Posterior vena cava (tissue), 2 donors: ENCODE data around the gene POLE4. TPM values are rescaled to one million over a fixed set of nuclear protein-coding genes. Genes with fewer than 3 reads are reported as not detected.

Source experiments
- DNase-seq: peaks from one replicate; pipeline ENCODE4 v3.0.0-alpha.2; 2020; ENCODE audit warnings: low spot score
- intact Hi-C, 2 donors: fragments of 100-400 bp; cut with DNase I; formaldehyde crosslinking; loops; one replicate each; pipeline versions ENCODE4 v1.14.1 to v1.14.2; 2022 to 2023
- total RNA-seq, 2 donors: library from RNA; stranded (reverse); fragmentation: NEBNext Ultra II Directional; extraction: Animal tissue kit (Norgen Biotek cat#: 25700); gene quantifications; one replicate each; pipeline ENCODE4 v1.2.1, GENCODE V29; 2021
- donor health status: DM: yes; HTN: yes; CAD: no.
- donor health status: DM: yes; HTN: yes; CAD: no.

POLE4 gene
- total RNA-seq, 2 donors from 2014 or later, result 42.6 to 45.1 TPM

- no peak for DNase-seq
- intact Hi-C loops, result loop anchor here in 1 of 2 donors (5.0 kb wide), 1 partner anchor 60 kb away; no protein-coding TSS in a partner anchor
These were observed 24.1 kb downstream of the POLE4 start for GRCh38 chr2:74982577-74982976.

- DNase-seq, result no peak
- intact Hi-C loops, result loop anchor here in 1 of 2 donors (5.0 kb wide), 1 partner anchor 58 kb away; no protein-coding TSS in a partner anchor
These were observed 25.4 kb downstream of the POLE4 start for GRCh38 chr2:74983631-74984392.

GRCh38 chr2:74984947-74985637 is 26.6 kb downstream of the POLE4 start:
- DNase-seq, result no peak
- intact Hi-C loops, result loop anchor here in 1 of 2 donors (5.0 kb wide), 1 partner anchor 57 kb away; no protein-coding TSS in a partner anchor

- intact Hi-C loops, result no loop called here
- DNase-seq, result no peak
These were observed 27.7 kb downstream of the POLE4 start for GRCh38 chr2:74985978-74986609.

GRCh38 chr2:74991977-74992376 is 33.5 kb downstream of the POLE4 start:
- intact Hi-C loops, result no loop called here
- DNase-seq, result no peak

- no peak for DNase-seq
- intact Hi-C loops, result no loop called here
These were observed 41.0 kb downstream of the POLE4 start for GRCh38 chr2:74999468-74999867.

- no peak for DNase-seq
These were observed 43.6 kb downstream of the POLE4 start for GRCh38 chr2:75002007-75002406.

GRCh38 chr2:75003276-75003675 is 44.8 kb downstream of the POLE4 start:
- no peak for DNase-seq
- intact Hi-C loops, result no loop called here

More at GRCh38 chr2:75002007-75002406, 43.6 kb downstream of the POLE4 start:
- intact Hi-C loops, result no loop called here

- intact Hi-C loops, result no loop called here
- DNase-seq, result no peak
These were observed 45.3 kb downstream of the POLE4 start for GRCh38 chr2:75003773-75004172.

- DNase-seq, result no peak
- intact Hi-C loops, result no loop called here
These were observed 47.6 kb downstream of the POLE4 start for GRCh38 chr2:75006041-75006440.

- intact Hi-C loops, result no loop called here
- DNase-seq, result no peak
These were observed 48.6 kb downstream of the POLE4 start for GRCh38 chr2:75007061-75007460.

GRCh38 chr2:75007819-75008218 is 49.4 kb downstream of the POLE4 start:
- no peak for DNase-seq
- intact Hi-C loops, result no loop called here

GRCh38 chr2:75010571-75010970 is 52.1 kb downstream of the POLE4 start:
- intact Hi-C loops, result loop anchor here in 1 of 2 donors (10.0 kb wide), 1 partner anchor 74 kb away; no protein-coding TSS in a partner anchor
- no peak for DNase-seq

- DNase-seq, result no peak
- intact Hi-C loops, result loop anchor here in 1 of 2 donors (10.0 kb wide), 1 partner anchor 73 kb away; no protein-coding TSS in a partner anchor
These were observed 53.6 kb downstream of the POLE4 start for GRCh38 chr2:75012080-75012479.

GRCh38 chr2:75018162-75018561 is 59.7 kb downstream of the POLE4 start:
- no peak for DNase-seq
- intact Hi-C loops, result loop anchor here in 1 of 2 donors (10.0 kb wide), 1 partner anchor 67 kb away; no protein-coding TSS in a partner anchor

Other genes starting within 250 kb of the POLE4 start
- gene HK2, start 124.5 kb upstream of the POLE4 start, total RNA-seq, result 1 to 10 TPM; 4.2 to 4.3 TPM
- gene TACR1, start 240.9 kb downstream of the POLE4 start, total RNA-seq, result 1 to 10 TPM; 1.1 to 2.1 TPM